ENCODE data around the gene PSMB10. TPM values are rescaled to one million over a fixed set of nuclear protein-coding genes. Genes with fewer than 3 reads are reported as not detected.

Gene PSMB10
- total and polyA plus RNA-seq, 2 donors (not counting 1 experiment from before 2014, with no cell fraction given) = 18.1 to 66.9 TPM

DNA sequence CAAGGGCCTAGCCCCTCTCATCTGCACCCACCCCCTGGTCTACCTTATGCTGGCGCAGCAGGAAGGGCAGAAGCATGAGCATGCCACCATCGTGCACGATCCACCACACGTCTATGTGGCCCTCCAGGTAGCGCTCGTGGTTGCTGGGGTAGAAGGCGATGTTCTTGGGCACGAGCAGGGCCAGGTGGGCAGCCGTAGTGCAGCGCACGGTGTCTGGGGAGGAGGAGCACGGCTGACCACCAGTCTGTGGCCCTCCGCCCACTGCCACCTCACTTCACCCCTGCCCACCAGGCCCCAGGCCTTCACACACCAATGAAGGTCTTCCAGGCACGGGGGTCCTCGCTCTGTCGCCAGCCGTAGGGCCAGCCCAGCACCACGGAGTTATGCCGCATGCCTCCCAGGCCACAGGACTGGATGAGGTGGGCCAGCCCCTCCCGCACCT, 9.5 kb upstream of the PSMB10 start:
- no peaks in the 10 kb centered on the region for H4K20me1 ChIP-seq (ENCODE audit: control insufficient read depth, extremely low read depth, insufficient read depth, low read length)

DNA sequence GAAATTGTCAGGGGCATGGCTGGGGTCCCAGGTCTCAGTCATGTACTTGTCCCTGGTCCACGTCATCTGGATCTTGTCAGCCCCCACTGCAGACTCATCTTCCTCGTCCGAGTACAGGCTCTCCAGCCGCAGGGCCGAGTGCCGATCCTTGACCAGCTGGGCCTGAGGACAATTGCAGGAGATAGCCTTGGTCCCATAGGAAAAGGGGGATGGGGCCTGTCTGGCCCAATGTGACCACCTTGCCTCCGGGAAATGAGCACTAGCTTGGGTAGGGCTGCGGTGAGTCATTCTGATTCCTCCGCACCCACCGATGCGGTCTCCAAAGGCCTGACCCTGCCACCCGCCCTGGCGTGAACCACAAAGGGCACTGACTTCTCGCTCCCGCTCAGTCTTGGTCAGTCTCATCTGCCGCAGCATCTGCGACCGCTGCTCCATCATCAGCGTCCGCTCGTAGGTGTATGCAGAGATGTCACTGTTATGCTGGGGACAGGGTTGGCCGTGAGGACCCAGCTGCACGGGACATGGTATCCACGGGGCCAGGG, 8.8 kb upstream of the PSMB10 start:
- Histone ChIP-seq H4K20me1 (ENCODE audit: control insufficient read depth, extremely low read depth, insufficient read depth, low read length) (no peaks in the 10 kb centered on the region), H3K4me2 (ENCODE audit: extremely low read depth, insufficient read depth, low read length) (no peak overlapping the region), H3K4me3 (replicated peaks in 1 of 4; ENCODE audit: control extremely low read depth in 1 of 4, insufficient read depth in 1 of 4, low read depth in 3 of 4, low read length in 4 of 4) (no peak overlapping the region), H3K79me2 (ENCODE audit: control insufficient read depth, insufficient read depth, low read length) (no peaks in the 10 kb centered on the region), H3K27me3 (ENCODE audit: control insufficient read depth, insufficient read depth, low read length) (no peaks in the 10 kb centered on the region), H3K9me3 (ENCODE audit: control insufficient read depth, insufficient read depth, low read depth, low read length) (no peaks in the 10 kb centered on the region), H3K36me3 (ENCODE audit: control insufficient read depth, insufficient read depth, low read length) (peaks cover 74% of the 10 kb centered on the region), H2AFZ (ENCODE audit: low read length) (no peak overlapping the region), H3K9ac (ENCODE audit: insufficient read depth, low read length) (no peak overlapping the region), H3K4me1 (ENCODE audit: control insufficient read depth, extremely low read depth, insufficient read depth, low read length) (peaks cover 9% of the 10 kb centered on the region), H3K27ac (ENCODE audit: insufficient read depth, low read length) (no peak overlapping the region)
- TF ChIP-seq CTCF (conservative IDR thresholded peaks at IDR 0.05 in 1 of 2, IDR thresholded peaks at IDR 0.05 in 1 of 2; ENCODE audit: low read depth in 1 of 2, low read length in 2 of 2) (no peak), EZH2 (IDR thresholded peaks at IDR 0.05; ENCODE audit: low read length, missing control alignments) (no peak)
- peak in 1 of 2 donors; percentile 62 for DNase-seq (ENCODE audit: low read depth in 2 of 2)

More for the DNA sequence above, 9.5 kb upstream of the PSMB10 start:
- Histone ChIP-seq H2AFZ (ENCODE audit: low read length) (no peak overlapping the region), H3K9me3 (ENCODE audit: control insufficient read depth, insufficient read depth, low read depth, low read length) (no peaks in the 10 kb centered on the region), H3K9ac (ENCODE audit: insufficient read depth, low read length) (no peak overlapping the region), H3K4me1 (ENCODE audit: control insufficient read depth, extremely low read depth, insufficient read depth, low read length) (peaks cover 9% of the 10 kb centered on the region), H3K27me3 (ENCODE audit: control insufficient read depth, insufficient read depth, low read length) (no peaks in the 10 kb centered on the region), H3K79me2 (ENCODE audit: control insufficient read depth, insufficient read depth, low read length) (no peaks in the 10 kb centered on the region), H3K4me2 (ENCODE audit: extremely low read depth, insufficient read depth, low read length) (no peak overlapping the region), H3K4me3 (replicated peaks in 1 of 4; ENCODE audit: control extremely low read depth in 1 of 4, insufficient read depth in 1 of 4, low read depth in 3 of 4, low read length in 4 of 4) (no peak overlapping the region), H3K36me3 (ENCODE audit: control insufficient read depth, insufficient read depth, low read length) (peaks cover 79% of the 10 kb centered on the region), H3K27ac (ENCODE audit: insufficient read depth, low read length) (no peak overlapping the region)
- TF ChIP-seq CTCF (conservative IDR thresholded peaks at IDR 0.05 in 1 of 2, IDR thresholded peaks at IDR 0.05 in 1 of 2; ENCODE audit: low read depth in 1 of 2, low read length in 2 of 2) (no peak), EZH2 (IDR thresholded peaks at IDR 0.05; ENCODE audit: low read length, missing control alignments) (no peak)
- no peak for DNase-seq (ENCODE audit: low read depth in 2 of 2)

DNA sequence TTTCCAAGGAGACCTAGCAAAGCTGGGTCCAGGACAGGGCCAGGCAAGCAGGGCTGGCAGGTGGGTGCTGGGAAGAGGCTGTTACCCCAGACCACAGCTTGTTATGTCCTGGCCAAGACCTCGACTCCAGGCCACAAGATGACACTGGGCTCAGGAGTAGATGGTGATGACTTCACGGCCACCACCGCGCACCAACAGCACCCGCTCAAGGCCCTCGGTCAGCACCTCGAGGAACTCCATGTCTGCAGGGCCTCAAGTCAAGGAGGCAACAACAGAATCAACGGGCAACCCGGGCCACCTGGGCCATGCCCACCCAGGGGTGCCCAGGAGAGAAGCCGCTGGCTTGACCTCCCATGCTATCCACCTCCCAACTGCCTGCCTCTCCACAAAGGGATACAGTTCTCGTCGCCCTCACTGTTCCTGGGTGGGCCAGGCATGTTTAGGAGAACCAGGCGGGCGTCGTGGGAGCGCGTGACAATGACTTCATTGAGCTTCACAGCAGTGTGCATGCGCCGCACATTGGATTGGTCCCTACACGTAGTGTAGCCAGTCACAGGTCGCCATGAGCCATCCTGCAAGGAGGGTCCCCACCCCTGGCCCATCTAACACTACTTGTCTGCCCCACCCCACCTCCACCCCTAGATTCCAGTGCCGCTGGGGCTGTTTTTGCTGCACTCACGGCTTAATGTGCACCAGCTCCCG, 8.2 kb upstream of the PSMB10 start:
- Histone ChIP-seq H3K27me3 (ENCODE audit: control insufficient read depth, insufficient read depth, low read length) (no peaks in the 10 kb centered on the region), H3K4me1 (ENCODE audit: control insufficient read depth, extremely low read depth, insufficient read depth, low read length) (peaks cover 9% of the 10 kb centered on the region), H3K4me3 (replicated peaks in 1 of 4; ENCODE audit: control extremely low read depth in 1 of 4, insufficient read depth in 1 of 4, low read depth in 3 of 4, low read length in 4 of 4) (no peak overlapping the region), H3K4me2 (ENCODE audit: extremely low read depth, insufficient read depth, low read length) (no peak overlapping the region), H3K9me3 (ENCODE audit: control insufficient read depth, insufficient read depth, low read depth, low read length) (no peaks in the 10 kb centered on the region), H2AFZ (ENCODE audit: low read length) (no peak overlapping the region), H4K20me1 (ENCODE audit: control insufficient read depth, extremely low read depth, insufficient read depth, low read length) (no peaks in the 10 kb centered on the region), H3K27ac (ENCODE audit: insufficient read depth, low read length) (peak overlapping the region; percentile 63), H3K9ac (ENCODE audit: insufficient read depth, low read length) (no peak overlapping the region), H3K36me3 (ENCODE audit: control insufficient read depth, insufficient read depth, low read length) (peaks cover 74% of the 10 kb centered on the region), H3K79me2 (ENCODE audit: control insufficient read depth, insufficient read depth, low read length) (peaks cover 2% of the 10 kb centered on the region)
- TF ChIP-seq CTCF (conservative IDR thresholded peaks at IDR 0.05 in 1 of 2, IDR thresholded peaks at IDR 0.05 in 1 of 2; ENCODE audit: low read depth in 1 of 2, low read length in 2 of 2) (no peak), EZH2 (IDR thresholded peaks at IDR 0.05; ENCODE audit: low read length, missing control alignments) (no peak)
- no peak for DNase-seq (ENCODE audit: low read depth in 2 of 2)

All from fibroblast of lung (primary cell).